ENCODE results near the gene NRP1.
"Not testable (repeated sequence)": the region's sequence is repeated elsewhere in the genome, so short reads cannot be mapped to it uniquely, and the experiment has no call there.

The NRP1 gene

GRCh38 chr10:33315891-33316290 lies 18.6 kb downstream of the NRP1 start:
- no peak for DNase-seq

GRCh38 chr10:33314811-33315561 lies 19.5 kb downstream of the NRP1 start:
- DNase-seq: no peak

- no peak for DNase-seq
These were observed 22.8 kb downstream of the NRP1 start for GRCh38 chr10:33311640-33312039.

- DNase-seq: no peak
These were observed 23.6 kb downstream of the NRP1 start for GRCh38 chr10:33310853-33311252.

- DNase-seq: no peak
These were observed 25.1 kb downstream of the NRP1 start for GRCh38 chr10:33309406-33309805.

GRCh38 chr10:33307835-33308234 lies 26.6 kb downstream of the NRP1 start:
- DNase-seq: no peak

GRCh38 chr10:33306701-33307519 lies 27.6 kb downstream of the NRP1 start:
- no peak for DNase-seq

GRCh38 chr10:33306126-33306525 lies 28.3 kb downstream of the NRP1 start:
- DNase-seq: no peak

GRCh38 chr10:33304423-33305225 lies 29.8 kb downstream of the NRP1 start:
- no peak for DNase-seq

- DNase-seq: no peak
These were observed 30.5 kb downstream of the NRP1 start for GRCh38 chr10:33303988-33304387.

GRCh38 chr10:33302208-33302829 lies 32.1 kb downstream of the NRP1 start:
- no peak for DNase-seq

GRCh38 chr10:33301097-33301789 lies 33.2 kb downstream of the NRP1 start:
- DNase-seq: no peak

GRCh38 chr10:33300544-33300943 lies 33.9 kb downstream of the NRP1 start:
- DNase-seq: not testable (repeated sequence)

GRCh38 chr10:33298893-33299292 lies 35.6 kb downstream of the NRP1 start:
- DNase-seq: no peak

- no peak for DNase-seq
These were observed 36.4 kb downstream of the NRP1 start for GRCh38 chr10:33298110-33298509.

GRCh38 chr10:33295851-33296250 lies 38.6 kb downstream of the NRP1 start:
- no peak for DNase-seq

GRCh38 chr10:33293531-33294170 lies 40.8 kb downstream of the NRP1 start:
- no peak for DNase-seq

- no peak for DNase-seq
These were observed 41.4 kb downstream of the NRP1 start for GRCh38 chr10:33293076-33293475.

GRCh38 chr10:33291053-33291592 lies 43.3 kb downstream of the NRP1 start:
- DNase-seq: peak; percentile 99

GRCh38 chr10:33290321-33291052 lies 44.0 kb downstream of the NRP1 start:
- DNase-seq: no peak

- DNase-seq: no peak
These were observed 44.7 kb downstream of the NRP1 start for GRCh38 chr10:33289776-33290175.
